Skeletal muscle satellite cell (primary cell): Measurements from ENCODE around the gene FBXL13.
"Not testable (repeated sequence)": the region's sequence is repeated elsewhere in the genome, so short reads cannot be mapped to it uniquely, and the experiment has no call there.

Experiments
- H3K27me3 ChIP-seq: 2 replicates; pipeline ENCODE4 v1.7.0; 2013; ENCODE audit warnings: low read length; ENCODE audit not compliant: control insufficient read depth, insufficient read depth
- H3K36me3 ChIP-seq: 2 replicates; pipeline ENCODE4 v1.7.0; 2013; ENCODE audit warnings: mild to moderate bottlenecking, control low read depth, low read length; ENCODE audit not compliant: insufficient read depth
- H3K4me1 ChIP-seq: 2 replicates; pipeline ENCODE4 v1.7.0; 2013; ENCODE audit warnings: low read length; ENCODE audit not compliant: control insufficient read depth, insufficient read depth
- H3K4me2 ChIP-seq: 2 replicates; pipeline ENCODE4 v1.7.0; 2013; ENCODE audit warnings: mild to moderate bottlenecking, low read length
- H3K4me3 ChIP-seq: 2 replicates; pipeline ENCODE4 v1.7.0; 2013; ENCODE audit warnings: low read length
- H3K9ac ChIP-seq: 2 replicates; pipeline ENCODE4 v1.7.0; 2013; ENCODE audit warnings: mild to moderate bottlenecking, low read depth, low read length, moderate library complexity
- H3K9me3 ChIP-seq: replicated peaks from 2 replicates; pipeline ENCODE4 v1.7.0; 2013; ENCODE audit warnings: mild to moderate bottlenecking, control low read depth, low read length

The FBXL13 gene

DNA sequence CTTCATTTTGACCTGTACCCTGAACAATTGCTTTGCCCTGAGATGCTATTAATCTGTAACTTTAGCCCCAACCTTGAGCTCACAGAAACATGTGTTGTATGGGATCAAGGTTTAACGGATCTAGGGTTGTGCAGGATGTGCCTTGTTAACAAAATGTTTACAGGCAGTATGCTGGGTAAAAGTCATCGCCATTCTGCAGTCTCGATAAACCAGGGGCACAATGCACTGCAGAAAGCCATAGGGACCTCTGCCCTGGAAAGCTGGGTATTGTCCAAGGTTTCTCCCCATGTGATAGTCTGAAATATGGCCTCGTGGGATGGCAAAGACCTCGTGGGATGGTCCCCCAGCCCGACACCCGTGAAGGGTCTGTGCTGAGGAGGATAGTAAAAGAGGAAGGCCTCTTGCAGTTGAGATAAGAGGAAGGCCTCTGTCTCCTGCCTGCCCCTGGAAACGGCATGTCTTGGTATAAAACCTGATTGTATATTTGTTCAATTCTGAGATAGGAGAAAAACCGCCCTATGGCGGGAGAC lies 236.0 kb downstream of the FBXL13 start:
- not testable (repeated sequence) for H3K9me3 ChIP-seq, H3K27me3 ChIP-seq, H3K36me3 ChIP-seq, H3K4me2 ChIP-seq, H3K9ac ChIP-seq, H3K4me3 ChIP-seq
- peaks cover 34% of the 10 kb centered on the region for H3K4me1 ChIP-seq

DNA sequence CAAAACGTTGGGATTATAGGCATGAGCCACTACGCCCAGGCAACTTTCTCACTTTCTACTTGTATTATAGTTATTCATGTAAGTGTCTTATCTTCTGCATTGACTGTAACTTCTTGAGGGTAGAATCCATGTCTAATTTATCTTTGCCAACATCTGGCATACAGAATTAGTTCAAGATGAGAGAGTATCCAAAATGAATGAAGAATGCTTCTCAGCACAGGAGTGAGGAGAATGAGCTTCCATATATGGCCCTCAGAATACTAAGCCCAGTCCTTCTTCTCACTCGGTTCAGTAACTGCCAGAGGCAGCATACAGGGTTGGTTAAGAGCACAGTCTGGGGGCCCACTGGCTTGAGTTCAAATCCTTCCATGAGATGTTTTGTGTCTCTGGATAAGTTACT lies 236.8 kb downstream of the FBXL13 start:
- H3K4me1 ChIP-seq: peaks cover 34% of the 10 kb centered on the region

DNA sequence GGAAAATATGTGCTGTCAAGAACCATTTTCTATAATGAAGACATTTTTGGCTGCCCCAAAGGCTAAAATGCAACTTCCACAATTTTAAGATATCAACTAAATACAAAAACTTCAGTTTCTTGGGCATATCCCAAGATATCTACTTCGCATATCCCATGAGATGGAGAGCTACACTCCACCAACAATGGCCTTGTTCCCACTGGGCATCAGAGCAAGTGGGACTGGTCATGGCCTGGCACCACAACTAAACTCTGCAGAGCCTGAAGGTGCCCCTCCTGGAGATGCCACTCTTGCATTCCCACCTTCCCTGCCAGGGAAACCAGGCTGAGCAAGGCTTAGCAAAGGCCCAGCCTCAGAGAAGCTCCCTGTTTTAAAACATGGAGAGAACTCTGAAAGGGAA lies 237.6 kb downstream of the FBXL13 start:
- Histone ChIP-seq H3K9ac (no peak overlapping the region), H3K27me3 (no peaks in the 10 kb centered on the region), H3K4me2 (peak overlapping the region; percentile 15), H3K9me3 (no peaks in the 10 kb centered on the region), H3K4me1 (peaks cover 34% of the 10 kb centered on the region), H3K4me3 (no peak overlapping the region), H3K36me3 (no peaks in the 10 kb centered on the region)

More for the DNA sequence above, 236.8 kb downstream of the FBXL13 start:
- H3K9me3 ChIP-seq: no peaks in the 10 kb centered on the region
- no peaks in the 10 kb centered on the region for H3K36me3 ChIP-seq
- no peaks in the 10 kb centered on the region for H3K27me3 ChIP-seq
- H3K4me2 ChIP-seq: no peak overlapping the region
- no peak overlapping the region for H3K4me3 ChIP-seq
- H3K9ac ChIP-seq: no peak overlapping the region

DNA sequence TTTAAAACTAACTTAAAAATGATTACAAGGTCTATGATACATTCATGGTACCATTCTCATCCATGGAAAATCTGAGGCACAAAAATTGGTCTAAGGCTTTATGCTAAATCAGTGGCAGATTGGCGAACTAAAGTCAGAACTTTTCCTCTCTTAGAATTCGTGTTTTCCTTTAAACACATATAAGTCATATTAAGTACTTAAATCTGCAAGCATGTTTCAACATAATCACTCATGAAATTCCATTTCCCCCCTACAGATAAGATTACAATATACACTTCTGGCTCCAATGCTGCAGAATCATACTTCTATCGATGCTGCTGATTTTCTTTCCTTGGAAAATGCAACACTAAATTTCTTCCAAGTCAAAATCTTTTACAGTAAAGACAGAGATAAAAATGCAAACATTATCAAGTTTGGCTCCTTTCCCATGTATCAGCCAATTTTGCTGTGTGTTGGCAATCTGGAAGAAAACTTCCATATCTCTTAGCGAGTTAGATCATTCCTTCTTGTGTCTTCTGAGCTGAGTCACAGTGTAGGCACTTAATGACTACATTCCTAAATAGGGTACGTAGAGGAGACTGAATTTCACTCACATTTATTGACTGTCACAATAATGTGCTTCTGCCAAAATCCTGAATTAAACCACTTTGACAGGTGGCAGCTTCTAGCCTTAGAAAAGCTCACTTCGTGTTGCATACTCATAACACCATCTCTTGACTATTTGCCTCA lies 238.2 kb downstream of the FBXL13 start:
- H3K36me3 ChIP-seq: no peaks in the 10 kb centered on the region
- peak overlapping the region; percentile 53 for H3K9ac ChIP-seq
- peaks cover 31% of the 10 kb centered on the region for H3K4me1 ChIP-seq
- peak overlapping the region; percentile 8 for H3K4me3 ChIP-seq
- H3K4me2 ChIP-seq: peak overlapping the region; percentile 64
- no peaks in the 10 kb centered on the region for H3K9me3 ChIP-seq
- no peaks in the 10 kb centered on the region for H3K27me3 ChIP-seq

DNA sequence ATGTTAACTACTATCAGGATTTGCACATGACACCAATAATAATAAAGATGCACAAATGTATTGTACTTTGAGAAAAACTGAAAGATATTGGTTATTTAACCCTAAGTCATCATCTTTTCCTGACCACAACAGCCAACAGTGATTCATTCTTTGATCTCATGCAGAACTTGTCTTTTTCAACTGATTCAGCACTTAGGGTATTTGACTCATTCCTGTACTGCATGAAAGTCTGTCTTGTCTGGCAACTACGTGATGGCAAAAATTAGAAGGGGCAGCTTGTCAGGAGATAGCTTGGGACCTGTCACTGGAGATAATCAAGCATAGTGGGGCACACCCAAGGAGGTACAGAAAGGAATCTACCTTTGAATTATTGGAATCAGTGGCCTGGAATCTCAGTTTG lies 239.6 kb downstream of the FBXL13 start:
- Histone ChIP-seq H3K27me3 (no peaks in the 10 kb centered on the region), H3K9ac (peak overlapping the region; percentile 27), H3K4me1 (peaks cover 28% of the 10 kb centered on the region), H3K4me2 (peak overlapping the region; percentile 72), H3K36me3 (no peaks in the 10 kb centered on the region), H3K9me3 (no peaks in the 10 kb centered on the region), H3K4me3 (no peak overlapping the region)

DNA sequence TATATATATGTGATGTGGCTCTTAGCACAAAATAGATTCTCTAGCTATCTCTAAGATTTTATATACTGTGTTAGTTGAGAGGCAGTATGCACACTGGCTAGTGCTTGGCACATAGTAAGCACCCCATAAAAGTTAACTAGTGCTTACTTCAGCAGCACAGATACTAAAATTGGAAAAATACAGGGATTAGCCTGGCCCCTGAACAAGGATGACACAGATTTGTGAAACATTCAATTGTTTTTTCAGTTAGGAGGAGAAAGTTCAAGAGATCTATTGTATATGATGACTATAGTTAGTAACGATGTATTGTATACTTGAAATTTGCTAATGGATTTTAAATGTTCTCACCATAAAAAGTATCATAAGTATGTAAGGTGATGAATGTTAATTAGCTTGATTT lies 240.1 kb downstream of the FBXL13 start:
- Histone ChIP-seq H3K4me2 (peak overlapping the region; percentile 23), H3K4me1 (peaks cover 28% of the 10 kb centered on the region)

DNA sequence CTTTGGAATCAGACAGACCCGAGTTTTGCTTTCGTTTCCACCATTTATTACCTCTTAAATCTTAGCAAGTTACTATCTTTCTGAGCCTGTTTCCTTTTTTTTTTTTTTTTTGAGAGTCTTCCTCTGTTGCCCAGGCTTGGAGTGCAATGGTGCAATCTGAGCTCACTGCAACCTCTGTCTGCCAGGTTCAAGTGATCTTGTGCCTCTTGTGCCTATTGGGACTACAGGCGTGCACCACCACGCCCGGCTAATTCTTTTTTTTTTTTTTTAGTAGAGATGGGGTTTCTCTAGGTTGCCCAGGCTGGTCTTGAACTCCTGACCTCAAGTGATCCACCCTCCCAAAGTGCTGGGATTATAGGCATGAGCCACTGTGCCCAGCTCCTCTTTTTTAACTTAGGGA lies 241.3 kb downstream of the FBXL13 start:
- no peaks in the 10 kb centered on the region for H3K27me3 ChIP-seq

More for the DNA sequence above, 240.1 kb downstream of the FBXL13 start:
- Histone ChIP-seq H3K9ac (no peak overlapping the region), H3K27me3 (no peaks in the 10 kb centered on the region), H3K9me3 (no peaks in the 10 kb centered on the region), H3K4me3 (no peak overlapping the region), H3K36me3 (no peaks in the 10 kb centered on the region)

DNA sequence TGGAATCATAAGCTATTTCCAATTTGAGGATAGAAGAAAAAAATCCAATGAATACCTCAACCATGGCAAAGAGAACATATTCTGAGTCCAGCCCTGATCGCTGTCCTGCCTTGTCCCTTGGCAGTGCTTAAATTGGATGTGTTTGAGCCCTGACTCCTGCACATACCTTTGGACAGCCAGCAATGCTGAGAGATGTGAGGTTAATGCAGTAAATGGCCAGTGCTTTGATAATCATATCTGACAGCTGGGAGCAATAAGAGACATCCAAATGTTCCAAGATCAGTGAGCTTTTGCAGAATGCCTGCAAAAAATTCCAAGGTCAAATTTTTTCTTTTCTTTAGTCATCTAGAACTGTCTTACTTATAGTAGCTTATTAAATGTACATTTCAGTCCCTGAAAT lies 241.9 kb downstream of the FBXL13 start:
- Histone ChIP-seq H3K36me3 (no peaks in the 10 kb centered on the region), H3K9ac (no peak overlapping the region), H3K4me1 (peaks cover 28% of the 10 kb centered on the region), H3K4me3 (no peak overlapping the region), H3K9me3 (no peaks in the 10 kb centered on the region), H3K27me3 (no peaks in the 10 kb centered on the region), H3K4me2 (no peak overlapping the region)

More for the DNA sequence above, 241.3 kb downstream of the FBXL13 start:
- Histone ChIP-seq H3K4me1 (peaks cover 28% of the 10 kb centered on the region), H3K4me2 (no peak overlapping the region), H3K4me3 (no peak overlapping the region), H3K9me3 (no peaks in the 10 kb centered on the region), H3K9ac (no peak overlapping the region), H3K36me3 (no peaks in the 10 kb centered on the region)

DNA sequence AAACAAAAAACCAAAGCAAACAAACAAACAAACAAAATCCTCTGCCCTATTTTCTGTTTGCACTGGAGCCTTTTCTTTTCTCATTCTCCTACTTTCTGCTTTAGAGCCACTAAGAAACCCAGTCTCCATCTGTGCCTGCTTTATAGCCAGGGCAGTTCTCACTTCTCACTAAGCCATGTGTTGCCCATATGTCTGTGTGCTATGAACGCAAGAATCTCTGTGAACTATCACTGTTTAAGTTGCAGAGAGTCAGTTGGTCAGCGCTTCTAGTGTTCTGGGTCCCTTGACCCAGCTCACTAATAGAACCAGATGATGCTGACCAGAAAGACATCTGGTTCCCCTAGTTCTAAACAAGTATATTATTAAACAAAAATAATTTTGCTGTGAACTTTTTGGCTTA lies 244.4 kb downstream of the FBXL13 start:
- H3K4me1 ChIP-seq: peaks cover 7% of the 10 kb centered on the region
- no peak overlapping the region for H3K9ac ChIP-seq
- no peaks in the 10 kb centered on the region for H3K27me3 ChIP-seq
- no peak overlapping the region for H3K4me3 ChIP-seq
- no peaks in the 10 kb centered on the region for H3K9me3 ChIP-seq
- no peak overlapping the region for H3K4me2 ChIP-seq
- H3K36me3 ChIP-seq: no peaks in the 10 kb centered on the region

DNA sequence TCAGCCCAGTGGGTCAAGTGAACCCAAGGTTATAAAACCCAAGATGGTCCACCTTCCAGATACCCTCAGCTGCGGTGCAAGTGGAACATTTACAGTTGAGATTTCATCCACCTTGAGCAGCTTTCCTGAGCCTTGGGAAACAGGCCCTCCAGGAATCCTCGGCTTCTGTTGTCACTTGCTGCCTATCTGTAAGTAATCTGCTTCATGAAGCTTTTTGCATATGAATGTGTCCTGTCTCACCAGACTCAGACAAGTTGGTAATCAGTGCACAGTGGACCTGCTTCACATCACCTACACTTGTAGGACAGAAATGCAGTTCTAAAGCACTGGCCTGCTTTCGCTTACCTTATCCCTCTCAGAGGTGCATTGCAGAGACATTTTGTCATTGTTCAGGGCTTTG lies 245.5 kb downstream of the FBXL13 start:
- H3K9ac ChIP-seq: no peak overlapping the region
- H3K36me3 ChIP-seq: no peaks in the 10 kb centered on the region
- H3K4me1 ChIP-seq: no peaks in the 10 kb centered on the region
- H3K9me3 ChIP-seq: no peaks in the 10 kb centered on the region
- no peaks in the 10 kb centered on the region for H3K27me3 ChIP-seq
- H3K4me3 ChIP-seq: no peak overlapping the region
- H3K4me2 ChIP-seq: no peak overlapping the region

DNA sequence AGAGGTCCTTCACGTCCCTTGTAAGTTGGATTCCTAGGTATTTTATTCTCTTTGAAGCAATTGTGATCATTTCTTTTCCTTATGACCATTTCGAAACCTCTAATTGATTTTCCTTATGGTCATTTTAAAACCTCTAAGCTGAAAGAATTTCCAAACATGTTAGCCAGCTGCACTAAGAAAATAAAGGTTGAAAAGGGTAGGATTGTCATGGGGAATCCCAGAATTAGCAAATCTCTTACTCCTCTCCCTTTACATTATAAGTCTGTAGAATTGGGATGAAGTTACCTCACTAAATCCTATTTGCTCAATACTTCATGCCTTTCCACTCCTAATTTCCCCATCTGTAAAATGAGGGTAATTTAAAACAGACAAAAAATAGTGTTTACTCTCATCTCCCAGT lies 246.3 kb downstream of the FBXL13 start:
- Histone ChIP-seq H3K4me1 (no peaks in the 10 kb centered on the region), H3K9ac (no peak overlapping the region), H3K27me3 (no peaks in the 10 kb centered on the region), H3K4me2 (no peak overlapping the region), H3K9me3 (no peaks in the 10 kb centered on the region), H3K4me3 (no peak overlapping the region), H3K36me3 (no peaks in the 10 kb centered on the region)
